CD4-positive, alpha-beta T cell treated with Interleukin-1 beta for 1 hour (primary cell): Measurements from ENCODE around the gene GRPEL2.

Source experiments
- DNase-seq, 2 donors: peaks; one replicate each; pipeline ENCODE4 v3.0.0-alpha.2; 2020 to 2022

Gene GRPEL2, protein sequence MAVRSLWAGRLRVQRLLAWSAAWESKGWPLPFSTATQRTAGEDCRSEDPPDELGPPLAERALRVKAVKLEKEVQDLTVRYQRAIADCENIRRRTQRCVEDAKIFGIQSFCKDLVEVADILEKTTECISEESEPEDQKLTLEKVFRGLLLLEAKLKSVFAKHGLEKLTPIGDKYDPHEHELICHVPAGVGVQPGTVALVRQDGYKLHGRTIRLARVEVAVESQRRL

DNA sequence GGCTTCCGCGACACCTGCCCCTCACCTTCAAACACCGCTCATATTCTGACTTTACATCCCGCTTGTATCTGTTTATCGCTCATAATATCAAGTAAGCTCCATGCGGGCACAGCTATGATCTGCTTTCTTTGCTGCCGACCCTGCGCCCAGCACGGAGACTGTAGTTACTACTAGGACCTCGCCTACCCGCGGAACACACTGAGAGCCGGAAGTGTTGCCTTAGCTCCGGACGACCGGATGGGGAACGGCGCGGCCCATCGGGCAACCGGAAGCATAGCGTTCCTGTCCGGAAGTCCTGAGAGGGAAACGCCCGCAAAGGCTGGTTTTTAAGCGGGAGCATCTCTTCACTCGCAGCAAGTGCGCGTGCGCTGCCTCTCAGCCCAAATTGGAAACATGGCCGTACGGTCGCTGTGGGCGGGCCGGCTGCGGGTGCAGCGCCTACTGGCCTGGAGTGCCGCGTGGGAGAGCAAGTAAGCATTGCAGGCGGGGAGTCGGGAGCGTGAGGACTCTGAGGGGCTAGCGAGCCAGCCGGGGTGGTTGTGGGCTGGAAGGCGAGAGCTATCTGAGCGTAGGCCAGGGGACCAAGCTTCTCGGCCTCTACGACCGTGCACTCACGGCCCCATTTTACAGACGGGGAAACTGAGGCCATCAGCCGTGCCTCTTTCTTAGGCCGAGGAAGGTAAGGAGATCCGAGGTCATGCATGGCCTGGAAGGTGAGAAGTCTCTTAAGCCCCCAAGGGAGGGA, at the start of gene GRPEL2:
GRPEL2 (plus strand) TSS at position 353 of the 745 bp plus-strand sequence; CDS start at position 394, 41 bp downstream.
- DNase-seq = peak; percentile 90 to 91

DNA sequence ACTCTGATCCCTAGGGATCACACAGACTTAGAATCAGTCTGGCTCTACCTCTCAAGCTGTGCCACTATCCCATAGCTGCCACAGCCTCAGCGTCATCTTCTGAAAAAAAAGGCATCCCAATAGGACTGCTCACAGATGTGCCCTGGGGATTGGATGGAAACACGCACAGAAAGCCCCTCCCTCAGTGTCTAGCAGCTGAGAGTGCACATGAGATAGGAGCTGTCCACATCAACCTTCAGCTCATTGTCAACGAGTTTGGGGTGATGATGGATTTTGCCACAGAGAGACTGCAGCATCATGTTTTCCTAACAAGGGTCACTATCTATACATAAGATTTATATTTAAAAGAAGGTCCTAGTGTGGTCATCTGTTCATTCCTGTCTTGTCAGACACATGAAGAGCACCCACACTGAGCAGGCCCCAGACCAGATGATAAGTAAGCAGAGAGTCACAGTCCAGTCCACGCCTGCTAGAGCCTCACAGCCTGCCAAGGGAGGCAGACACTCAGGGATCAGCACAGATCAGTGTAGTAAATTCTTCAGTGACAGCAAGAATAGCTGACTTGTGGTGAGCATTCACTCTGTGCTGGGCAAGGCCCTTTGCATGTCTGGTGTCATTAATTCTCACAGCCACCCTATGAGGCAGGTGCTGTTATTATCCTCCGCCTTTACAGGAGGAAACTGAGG, 47.8 kb upstream of the GRPEL2 start:
- DNase-seq = no peak

- no peak for DNase-seq
Measured at GRCh38 chr5:149298163-149298562, 47.1 kb upstream of the GRPEL2 start.

DNA sequence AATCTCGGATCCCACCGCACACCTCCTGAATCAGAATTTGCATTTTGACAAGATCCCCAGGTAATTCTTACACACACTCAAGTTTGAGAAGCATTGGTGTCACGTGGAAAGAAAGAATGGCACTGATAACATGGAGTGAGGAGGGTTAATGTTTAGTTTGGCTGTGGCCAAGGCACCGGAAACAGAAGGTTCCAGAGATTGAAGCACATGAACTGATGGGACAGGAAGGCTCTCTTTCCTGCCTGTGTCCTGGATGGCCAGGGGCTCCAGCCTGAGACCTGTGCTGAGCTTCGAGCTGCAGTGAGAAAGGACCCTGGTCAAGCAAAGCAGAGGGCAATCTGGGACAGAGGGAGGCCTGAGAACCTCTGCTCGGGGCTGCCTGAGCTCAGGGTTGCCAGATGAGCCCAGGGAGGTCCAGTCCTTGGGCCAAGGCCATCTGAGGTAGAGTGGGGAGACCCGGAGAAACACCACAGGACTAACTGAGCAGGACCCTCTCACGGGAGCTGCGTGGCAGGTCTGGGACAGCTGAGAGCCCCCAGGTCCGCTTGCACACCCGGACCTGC, 46.4 kb upstream of the GRPEL2 start:
- DNase-seq = no peak

GRCh38 chr5:149299451-149300054, 45.7 kb upstream of the GRPEL2 start:
- no peak for DNase-seq

GRCh38 chr5:149300441-149300840, 44.9 kb upstream of the GRPEL2 start:
- no peak for DNase-seq

DNA sequence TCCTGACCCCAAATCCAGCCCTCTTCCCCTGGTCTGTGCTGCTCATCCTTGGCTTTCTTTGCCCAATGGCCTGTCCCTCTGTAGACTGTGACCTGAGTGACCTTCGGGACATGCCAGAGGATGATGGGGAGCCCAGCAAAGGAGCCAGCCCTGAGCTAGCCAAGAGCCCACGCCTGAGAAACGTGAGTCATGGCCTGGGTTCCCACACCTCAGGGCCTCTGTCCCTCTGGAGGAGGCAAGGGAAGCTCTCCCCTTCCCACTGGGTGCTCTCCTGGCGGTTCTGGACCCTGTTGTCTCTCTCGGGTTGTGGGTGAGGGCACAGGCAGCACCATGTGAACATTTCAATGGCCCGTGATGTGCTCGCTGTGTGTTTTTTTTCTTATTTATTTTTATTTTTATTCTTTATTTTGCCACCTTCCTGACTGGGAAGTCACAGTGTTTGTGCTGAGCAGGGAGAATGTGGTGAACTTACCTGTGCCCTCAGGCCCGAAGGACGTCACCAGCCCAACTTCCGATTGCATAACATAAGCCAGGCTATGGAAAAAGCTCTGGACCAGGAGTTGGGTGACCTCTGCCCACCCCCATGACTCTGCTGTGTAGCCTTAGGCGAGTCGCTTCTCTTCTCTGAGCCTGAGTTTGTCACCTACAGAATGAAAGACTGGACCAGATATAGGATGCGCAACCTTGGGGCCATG, 44.1 kb upstream of the GRPEL2 start:
- no peak for DNase-seq

GRCh38 chr5:149301744-149302380, 43.4 kb upstream of the GRPEL2 start:
- DNase-seq = no peak

GRCh38 chr5:149302641-149303040, 42.7 kb upstream of the GRPEL2 start:
- DNase-seq = no peak

GRCh38 chr5:149303210-149303609, 42.1 kb upstream of the GRPEL2 start:
- DNase-seq = no peak

DNA sequence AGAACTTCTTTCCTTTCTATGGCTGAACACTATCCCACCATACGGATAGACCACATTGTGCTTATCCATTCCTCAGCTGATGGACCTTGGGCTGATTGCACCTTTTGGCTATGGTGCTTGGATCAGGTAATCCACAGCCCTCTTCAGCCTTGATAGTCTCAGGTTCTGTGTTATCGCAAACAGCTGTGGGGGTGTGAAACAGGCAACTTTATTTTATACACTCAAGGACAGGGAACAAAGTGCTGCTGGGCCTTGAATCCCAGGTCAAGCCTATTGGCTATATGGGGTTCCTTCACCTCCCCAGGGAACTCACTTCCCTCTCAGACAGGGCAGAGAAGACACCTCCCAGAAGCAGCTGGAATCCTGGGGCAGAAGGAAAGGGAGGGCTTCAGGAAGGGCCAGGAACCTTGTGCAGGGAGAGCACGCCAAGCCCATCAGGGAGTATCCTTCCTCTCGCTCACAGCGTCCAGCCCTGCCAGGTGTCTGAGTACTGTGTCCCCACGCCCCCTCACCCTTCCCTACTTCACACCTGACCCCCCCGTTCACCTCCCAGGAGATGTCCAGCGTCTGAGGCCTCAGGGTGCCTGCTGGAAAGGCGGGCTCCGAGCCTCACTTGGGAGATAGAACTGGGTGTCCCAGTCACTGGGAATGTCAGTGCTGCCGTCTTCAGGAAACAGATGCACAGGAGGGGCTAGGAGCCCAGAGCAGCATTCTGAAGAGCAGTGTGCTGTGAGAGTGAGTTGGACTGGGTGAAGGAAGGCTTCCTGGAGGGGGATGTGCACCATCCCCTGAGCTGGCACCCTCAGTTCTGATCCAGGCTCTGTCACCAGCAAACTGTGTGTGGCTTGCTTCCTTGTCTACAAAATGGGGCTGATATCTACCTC, 40.9 kb upstream of the GRPEL2 start:
- no peak for DNase-seq

DNA sequence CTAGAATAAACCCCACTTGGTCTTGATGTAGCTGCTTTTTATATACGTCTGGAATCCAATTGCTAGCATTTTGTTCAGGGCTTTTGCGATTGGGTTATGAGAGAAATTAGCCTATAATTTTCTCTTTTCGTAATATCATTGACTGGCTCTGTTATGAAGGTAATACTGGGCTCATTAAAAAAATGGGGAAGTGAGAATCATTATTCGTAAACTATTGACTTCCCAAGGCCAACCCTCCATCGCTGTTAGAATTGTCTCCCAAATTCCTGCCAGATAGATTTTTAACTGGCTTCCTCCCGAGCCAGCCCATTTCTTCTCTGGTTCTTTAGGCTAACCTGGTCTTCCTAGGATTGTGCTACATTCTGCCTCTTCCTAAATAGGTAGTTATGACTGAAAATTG, 35.9 kb upstream of the GRPEL2 start:
- no peak for DNase-seq

GRCh38 chr5:149310488-149310887, 34.8 kb upstream of the GRPEL2 start:
- no peak for DNase-seq

DNA sequence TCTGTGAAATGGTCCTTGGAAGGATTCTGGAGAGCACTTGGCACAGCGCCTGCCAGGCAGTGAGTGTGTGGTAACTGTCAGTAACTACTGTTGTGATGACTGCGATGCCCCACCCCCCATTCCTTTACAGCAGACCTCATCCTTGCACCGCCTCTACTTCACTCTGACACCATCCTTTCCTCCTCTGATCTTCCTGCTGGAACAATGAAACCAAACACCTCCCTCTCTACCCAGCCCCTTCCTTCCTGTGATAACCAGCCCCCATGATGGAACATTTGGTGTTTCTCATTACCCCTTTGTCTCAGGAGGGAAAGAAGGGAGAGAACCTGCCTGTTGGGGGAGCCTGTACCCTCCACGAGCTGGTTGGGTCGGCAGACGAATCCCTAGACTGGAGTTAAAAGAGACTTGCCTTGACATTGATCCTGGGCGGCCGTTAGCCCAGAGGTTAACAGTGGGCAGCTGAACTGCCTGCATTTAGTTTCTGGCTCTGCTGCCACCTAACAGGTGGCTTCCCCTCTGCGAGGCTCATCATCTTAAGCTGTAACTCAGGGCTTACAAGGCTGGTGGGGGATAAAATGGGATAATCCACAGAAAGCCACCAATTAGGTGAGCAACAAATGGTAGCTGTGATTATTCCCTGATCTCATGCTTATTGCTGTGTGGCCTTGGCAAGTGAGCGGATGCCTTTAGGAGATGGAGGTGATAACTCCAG, 34.2 kb upstream of the GRPEL2 start:
- no peak for DNase-seq

DNA sequence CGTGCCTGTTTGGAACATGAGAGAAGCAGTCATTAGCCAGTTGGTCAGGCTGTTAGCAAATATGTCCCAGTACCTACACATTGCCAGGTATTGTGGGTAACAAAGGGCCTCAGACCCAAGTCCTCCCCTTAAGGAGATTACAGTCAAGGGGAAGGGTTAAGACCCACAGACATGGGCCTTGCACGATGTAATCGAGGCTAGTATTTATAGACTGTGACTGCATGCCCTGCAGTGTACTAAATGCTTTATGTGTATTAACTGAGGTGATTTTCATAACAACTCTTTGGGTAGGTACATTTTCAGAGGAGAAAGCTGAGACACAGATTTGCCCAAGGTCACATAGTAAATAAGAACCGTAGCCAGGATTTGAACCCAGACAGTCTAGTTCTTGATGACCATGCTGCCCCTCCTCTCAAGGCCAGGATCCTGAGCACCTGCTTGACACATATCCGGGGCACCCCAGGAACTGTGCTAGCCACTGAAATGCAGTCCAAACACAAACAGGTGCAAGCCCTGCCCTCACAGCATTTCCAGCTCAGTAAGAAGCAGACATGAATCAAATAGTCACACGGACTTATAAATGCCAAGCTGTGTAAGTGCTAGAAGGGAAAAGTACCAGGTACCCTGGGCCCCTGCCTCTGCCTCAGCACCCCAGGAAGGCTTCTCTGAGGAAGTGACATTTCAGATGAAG, 32.0 kb upstream of the GRPEL2 start:
- no peak for DNase-seq

GRCh38 chr5:149314571-149315111, 30.7 kb upstream of the GRPEL2 start:
- DNase-seq = no peak

GRCh38 chr5:149315753-149316152, 29.5 kb upstream of the GRPEL2 start:
- DNase-seq = no peak

DNA sequence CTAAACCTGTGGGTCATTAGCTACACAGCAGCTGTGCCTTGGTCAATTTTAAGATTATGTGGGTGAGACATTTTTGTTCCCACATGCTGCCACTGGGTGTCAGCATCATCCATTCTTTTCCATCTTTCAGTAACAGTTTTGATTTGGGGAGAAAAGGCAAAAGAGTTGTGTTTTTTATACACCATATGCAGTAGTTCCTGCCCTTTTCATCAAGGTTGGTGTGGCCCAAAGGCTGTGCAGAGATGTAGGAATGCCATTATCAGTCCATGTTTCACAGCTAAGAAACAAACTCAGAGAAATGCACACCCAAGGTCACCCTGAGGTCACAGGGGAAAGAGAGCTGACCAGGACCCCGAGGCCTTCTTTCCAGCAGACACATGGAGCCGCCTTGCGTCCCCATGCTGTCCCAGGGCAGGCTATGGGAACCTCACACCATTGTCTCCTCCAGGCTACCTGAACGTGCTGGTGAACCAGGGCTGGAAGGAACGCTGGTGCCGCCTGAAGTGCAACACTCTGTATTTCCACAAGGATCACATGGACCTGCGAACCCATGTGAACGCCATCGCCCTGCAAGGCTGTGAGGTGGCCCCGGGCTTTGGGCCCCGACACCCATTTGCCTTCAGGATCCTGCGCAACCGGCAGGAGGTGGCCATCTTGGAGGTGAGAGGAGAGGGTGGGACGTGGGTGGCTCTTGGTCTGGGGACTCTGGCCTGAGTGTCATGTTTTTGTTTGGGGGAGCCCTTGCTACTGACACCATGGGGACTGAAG, 27.8 kb upstream of the GRPEL2 start:
- peak; percentile 30 to 59 for DNase-seq

GRCh38 chr5:149319174-149319573, 26.1 kb upstream of the GRPEL2 start:
- DNase-seq = no peak
